GM18526 (cell line): ENCODE results near the gene ARF3.

ENCODE experiments used
- POLR2A ChIP-seq: IDR thresholded peaks from 3 replicates; pipeline ENCODE4 v1.6.1; 2011; ENCODE audit not compliant: insufficient read length; ENCODE audit errors: extremely low read depth

ARF3 gene

GRCh38 chr12:48973941-48974673, 16.8 kb upstream of the ARF3 start:
- no peak for TF ChIP-seq POLR2A

DNA sequence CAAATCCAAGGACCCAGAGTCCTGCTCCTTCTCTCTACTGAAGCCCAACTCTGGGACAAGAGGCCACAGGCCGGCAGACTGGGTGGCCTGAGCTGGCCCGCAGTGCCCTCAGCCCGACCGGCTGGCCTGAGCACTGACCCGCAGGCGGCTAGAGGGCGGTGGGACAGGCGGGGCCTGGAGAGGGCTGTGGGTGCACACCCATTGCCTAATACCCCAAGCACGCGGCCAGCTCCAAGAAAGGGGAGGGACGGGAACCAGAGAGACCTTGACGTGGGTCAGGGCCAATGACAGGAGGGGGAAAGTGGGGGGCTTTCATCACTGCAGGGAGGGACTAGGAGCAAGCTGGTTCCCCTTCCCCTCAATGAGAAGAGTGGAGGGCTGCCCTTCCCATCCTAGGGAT, 16.2 kb upstream of the ARF3 start:
- TF ChIP-seq POLR2A = no peak

DNA sequence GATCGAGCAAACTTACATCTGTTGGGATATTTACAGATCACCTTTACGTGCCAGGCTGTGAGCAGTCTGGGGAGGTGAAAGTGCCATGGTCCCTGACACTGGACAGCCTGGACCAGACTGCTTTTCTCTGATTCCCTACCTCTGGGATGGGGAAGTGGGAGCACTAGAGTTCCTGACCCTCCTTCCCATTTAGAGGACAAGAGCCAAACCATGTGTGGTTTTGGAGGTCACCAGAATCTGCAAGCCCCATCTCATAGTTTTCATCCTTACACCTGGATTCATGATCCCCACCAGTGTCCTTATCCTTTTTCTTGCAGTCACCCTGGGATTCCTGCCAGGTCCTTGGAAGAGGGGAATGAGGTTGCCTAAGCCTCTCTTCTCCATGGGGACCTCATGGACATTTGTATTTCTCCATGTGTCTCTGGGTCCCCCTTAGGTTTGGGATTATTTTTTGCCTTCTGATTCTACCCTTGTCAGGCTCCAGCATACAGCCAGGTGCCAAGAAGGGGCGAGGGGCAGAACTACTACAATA, 15.7 kb upstream of the ARF3 start:
- no peak for TF ChIP-seq POLR2A

DNA sequence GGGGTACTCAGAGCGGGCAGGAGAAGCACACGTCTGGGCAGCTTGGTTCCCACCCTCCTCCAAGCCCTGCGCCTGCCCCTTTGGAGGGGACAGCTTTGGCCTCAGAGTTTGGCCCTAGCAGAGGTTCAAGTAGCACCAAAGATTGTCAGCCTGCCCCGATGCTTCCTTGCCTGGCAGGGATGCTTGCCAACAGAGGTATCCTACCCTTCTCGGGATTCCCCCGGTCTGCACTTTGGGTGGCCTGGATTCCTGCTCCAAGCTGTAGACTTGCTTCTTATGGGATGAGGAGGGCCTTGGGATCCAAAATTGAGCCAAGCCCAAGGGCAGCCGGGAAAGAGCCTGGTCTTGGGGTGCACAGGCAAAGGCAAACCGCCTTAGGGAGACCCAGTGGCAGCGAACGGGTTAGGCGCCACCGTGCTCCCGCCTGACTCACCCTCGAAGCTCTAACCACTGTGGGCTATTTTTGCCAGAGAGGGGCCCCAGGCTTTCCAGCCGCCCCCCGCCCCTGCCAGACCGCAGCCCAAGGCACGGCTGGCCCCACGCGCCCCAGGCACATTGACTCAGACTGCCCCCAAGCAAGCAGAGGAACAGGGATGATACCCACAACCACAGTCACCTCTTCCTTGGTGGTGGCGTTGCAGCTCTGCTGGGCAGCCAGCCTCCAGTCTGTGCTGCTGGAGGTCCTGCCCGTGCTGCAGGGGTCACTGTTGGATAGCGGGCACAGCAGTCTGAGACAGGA, 15.1 kb upstream of the ARF3 start:
- TF ChIP-seq POLR2A = no peak

DNA sequence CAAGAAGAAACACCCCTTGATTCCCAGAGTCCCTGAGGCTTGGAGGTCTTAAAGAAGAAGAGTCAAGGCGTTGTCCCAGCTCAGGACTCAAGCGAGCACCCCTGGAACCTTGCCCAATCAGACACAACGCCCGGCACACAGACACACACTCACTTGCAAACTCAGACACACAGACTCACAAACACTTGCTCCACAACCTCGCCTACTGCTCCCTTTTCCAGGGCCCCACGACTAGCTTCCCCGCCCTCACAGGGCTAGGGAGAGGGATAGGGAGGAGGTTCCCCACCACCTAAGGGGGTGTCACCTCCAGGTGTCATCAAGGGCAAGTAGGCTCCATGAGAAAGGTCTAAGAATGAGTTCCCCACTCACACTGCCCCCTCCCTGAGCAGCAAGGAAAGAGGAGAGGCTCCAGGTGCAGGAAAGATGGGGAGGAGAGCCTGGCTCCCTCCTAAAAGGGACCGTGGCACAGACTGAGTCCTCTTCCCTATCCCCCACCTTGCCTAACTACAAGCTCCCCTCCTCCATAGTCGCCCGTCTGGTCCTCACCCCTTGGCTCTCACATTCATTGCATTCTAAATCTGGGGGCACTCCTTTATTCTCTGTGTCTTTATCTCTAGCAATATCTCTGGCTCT, 13.5 kb upstream of the ARF3 start:
- no peak for TF ChIP-seq POLR2A

- no peak for TF ChIP-seq POLR2A
These were observed 12.8 kb upstream of the ARF3 start for GRCh38 chr12:48969833-48970701.

- no peak for TF ChIP-seq POLR2A
These were observed 12.0 kb upstream of the ARF3 start for GRCh38 chr12:48969160-48969771.

- TF ChIP-seq POLR2A = no peak
These were observed 11.2 kb upstream of the ARF3 start for GRCh38 chr12:48968467-48968866.

DNA sequence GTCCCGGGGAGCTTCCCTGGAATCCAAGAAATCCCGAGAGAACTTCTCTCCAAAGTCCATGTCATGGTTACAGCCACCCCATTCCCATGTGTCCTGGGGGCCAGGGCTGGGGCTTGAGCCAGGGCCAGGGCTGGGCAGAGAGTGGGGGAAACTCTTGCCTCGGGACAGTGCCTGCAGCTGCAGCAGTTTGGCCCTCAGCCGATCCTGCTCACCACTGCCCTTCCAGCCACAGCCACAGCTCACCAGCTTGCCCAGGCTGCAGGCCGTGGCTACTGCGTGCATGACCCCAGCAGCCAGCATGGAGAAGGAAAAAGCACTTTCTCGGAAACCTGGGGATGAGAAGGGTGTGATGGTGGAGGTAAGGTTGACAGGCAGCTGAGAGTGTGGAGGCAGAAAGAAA, 10.7 kb upstream of the ARF3 start:
- no peak for TF ChIP-seq POLR2A

- TF ChIP-seq POLR2A = no peak
These were observed 9.0 kb upstream of the ARF3 start for GRCh38 chr12:48966177-48966895.

GRCh38 chr12:48965298-48965838, 8.1 kb upstream of the ARF3 start:
- TF ChIP-seq POLR2A = no peak

GRCh38 chr12:48961801-48962200, 4.5 kb upstream of the ARF3 start:
- no peak for TF ChIP-seq POLR2A

DNA sequence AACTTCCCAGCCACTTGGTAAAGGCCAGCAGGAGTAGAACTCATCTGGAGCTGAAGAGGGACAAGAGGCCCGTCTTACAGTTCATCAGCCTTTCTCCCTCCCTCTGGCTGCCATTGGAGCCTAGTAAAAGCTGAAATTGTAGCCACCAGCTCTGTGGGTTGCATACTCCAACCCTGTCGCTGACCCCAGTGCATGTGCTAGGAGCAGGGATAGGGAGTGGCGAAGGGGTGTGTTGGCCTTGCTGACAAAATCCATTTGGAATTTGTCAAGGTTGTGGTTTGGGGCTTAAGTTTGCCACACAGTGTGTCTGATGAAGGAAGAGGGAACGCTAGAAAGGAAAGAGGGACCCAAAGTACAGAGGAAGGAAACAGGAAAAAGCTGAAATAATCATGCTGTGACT, 4.0 kb upstream of the ARF3 start:
- no peak for TF ChIP-seq POLR2A

GRCh38 chr12:48960834-48961233, 3.5 kb upstream of the ARF3 start:
- TF ChIP-seq POLR2A = no peak
